Measurements from ENCODE around the gene POTEI. TPM values are rescaled to one million over a fixed set of nuclear protein-coding genes. Genes with fewer than 3 reads are reported as not detected.

POTEI gene
- polyA plus RNA-seq, 1 donor, result 0.10 TPM

Other genes starting within 250 kb of the POTEI start
- gene IMP4, start 166.4 kb downstream of the POTEI start, polyA plus RNA-seq, result 49.4 TPM
- 64.4 TPM for gene PTPN18, start 153.3 kb downstream of the POTEI start, polyA plus RNA-seq
- gene CFC1B, start 11.9 kb upstream of the POTEI start, polyA plus RNA-seq, result 0.16 TPM
- 3.7 TPM for gene CFC1, start 90.2 kb upstream of the POTEI start, polyA plus RNA-seq
- gene POTEJ, start 102.1 kb upstream of the POTEI start, polyA plus RNA-seq, result 0.07 TPM
- gene GPR148, start 219.7 kb upstream of the POTEI start, polyA plus RNA-seq, result 0.37 TPM
- 1.3 TPM for gene AMER3, start 246.2 kb upstream of the POTEI start, polyA plus RNA-seq